Activated CD8-positive, alpha-beta memory T cell treated with anti-CD3 and anti-CD28 coated beads, Interleukin-2, amount 50 U/mL, for 24 hours (primary cell): ENCODE measurements around the gene SPATA21.
"Not testable (repeated sequence)": the region's sequence is repeated elsewhere in the genome, so short reads cannot be mapped to it uniquely, and the experiment has no call there.

ENCODE experiments used
- DNase-seq: peaks from one replicate; pipeline ENCODE4 v3.0.0-alpha.2; 2020; ENCODE audit errors: extremely low read depth

SPATA21 gene, protein sequence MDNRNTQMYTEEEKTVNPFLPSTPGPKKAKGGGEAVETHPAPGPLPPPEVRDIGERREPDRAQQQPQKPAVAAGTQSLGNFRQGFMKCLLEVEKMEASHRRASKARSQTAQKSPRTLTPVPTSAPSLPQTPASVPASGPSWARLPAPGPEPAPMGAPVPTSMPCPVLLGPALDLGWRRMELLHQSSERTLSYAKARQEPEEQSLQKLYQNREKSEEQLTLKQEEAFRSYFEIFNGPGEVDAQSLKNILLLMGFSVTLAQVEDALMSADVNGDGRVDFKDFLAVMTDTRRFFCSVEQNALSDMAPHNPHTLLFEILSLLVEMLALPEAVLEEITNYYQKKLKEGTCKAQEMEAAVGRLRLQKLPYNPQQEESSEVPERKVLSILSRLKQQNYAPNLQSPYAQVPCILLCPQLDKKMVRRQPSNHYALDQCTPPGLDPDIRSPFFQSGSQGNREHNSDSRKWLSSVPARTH

GRCh38 chr1:16436946-16437474, at the start of gene SPATA21:
Gene SPATA21, minus strand, starts transcription at chr1:16437424. Its CDS starts 6,053 bp downstream, at chr1:16431371.
- no peak for DNase-seq

- DNase-seq, result not testable (repeated sequence)
Measured at GRCh38 chr1:16487011-16487410, 49.8 kb upstream of the SPATA21 start.

GRCh38 chr1:16486316-16486715, 49.1 kb upstream of the SPATA21 start:
- not testable (repeated sequence) for DNase-seq

- DNase-seq, result no peak
Measured at GRCh38 chr1:16484931-16485330, 47.7 kb upstream of the SPATA21 start.

DNA sequence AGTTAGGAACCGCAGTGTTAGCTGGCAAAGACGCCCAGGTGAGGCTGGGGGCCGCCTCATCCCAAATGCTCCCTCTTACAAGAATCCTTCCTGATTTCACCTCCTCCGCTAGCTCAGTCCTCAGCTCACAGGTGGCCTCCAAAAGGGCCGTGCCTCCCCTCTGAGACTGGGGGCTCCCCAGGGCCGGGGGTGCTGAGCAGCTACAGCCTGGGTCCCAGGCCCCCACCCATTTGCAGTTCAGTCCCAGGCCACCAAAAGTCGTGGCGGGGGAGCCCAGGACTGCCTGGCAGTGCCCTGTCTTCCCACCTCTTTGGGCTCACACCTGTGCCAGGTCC, 47.2 kb upstream of the SPATA21 start:
- no peak for DNase-seq

DNA sequence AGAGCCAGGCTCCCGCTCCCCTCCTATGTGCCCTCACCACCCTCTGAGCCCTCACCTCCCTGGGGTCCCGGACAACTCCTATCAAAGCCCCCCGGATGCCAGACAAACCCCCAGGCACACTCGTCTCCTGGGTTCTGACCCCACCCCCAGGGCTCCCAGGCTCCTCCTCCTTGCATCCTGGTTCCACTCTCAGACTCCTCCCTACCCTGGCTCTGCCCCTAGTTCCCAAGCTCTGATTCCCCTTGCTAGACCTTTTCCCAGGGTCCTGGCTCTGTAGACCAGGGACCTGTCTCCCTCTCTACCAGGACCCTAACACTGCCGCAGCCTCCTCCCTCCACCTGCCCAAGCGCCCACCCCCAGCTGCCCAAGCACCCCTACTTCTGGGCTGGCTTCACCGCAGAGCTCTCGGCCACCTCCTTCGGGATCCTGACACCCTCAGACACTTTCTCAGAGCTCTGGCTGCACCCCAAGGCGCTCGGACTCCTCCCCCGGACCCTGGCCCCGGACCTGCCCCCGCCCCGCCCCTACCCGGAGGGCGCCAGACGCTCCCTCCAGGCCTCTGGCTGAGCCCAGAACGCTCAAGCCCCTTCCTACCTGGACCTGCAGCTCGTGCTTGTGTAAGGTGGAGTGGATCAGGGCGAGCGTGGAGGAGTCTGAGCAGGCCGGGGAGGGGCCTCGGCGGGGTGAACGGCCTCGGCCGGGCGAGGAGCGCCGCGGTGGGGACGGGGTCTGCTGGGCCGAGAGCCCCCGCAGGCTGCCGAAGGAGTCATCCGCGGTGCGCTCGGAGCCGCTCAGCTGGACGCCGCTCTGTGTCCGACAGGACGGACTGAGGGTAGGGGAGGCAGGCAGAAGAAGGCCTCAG, 46.6 kb upstream of the SPATA21 start:
- not testable (repeated sequence) for DNase-seq

DNA sequence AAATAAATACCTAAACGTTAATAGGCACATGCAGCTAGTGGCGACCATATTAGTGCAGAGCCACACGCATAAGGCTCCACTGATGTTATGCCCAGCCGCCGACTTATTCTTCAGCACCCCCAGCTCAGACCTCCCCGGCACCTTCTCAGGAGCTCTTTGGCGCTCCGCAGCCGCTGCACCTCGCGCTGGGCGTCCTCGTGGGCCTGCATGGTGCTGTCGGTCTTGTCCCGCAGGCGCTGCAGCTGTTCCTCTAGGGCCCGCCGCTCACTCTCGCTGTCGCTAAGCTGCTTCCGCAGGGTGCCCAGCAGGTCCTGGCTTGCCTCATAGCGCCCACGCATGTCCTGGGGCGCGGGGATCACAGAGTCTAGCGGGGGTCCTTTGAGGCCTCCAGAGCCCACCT, 45.9 kb upstream of the SPATA21 start:
- DNase-seq, result not testable (repeated sequence)

- no peak for DNase-seq
Measured at GRCh38 chr1:16478091-16478490, 40.9 kb upstream of the SPATA21 start.

DNA sequence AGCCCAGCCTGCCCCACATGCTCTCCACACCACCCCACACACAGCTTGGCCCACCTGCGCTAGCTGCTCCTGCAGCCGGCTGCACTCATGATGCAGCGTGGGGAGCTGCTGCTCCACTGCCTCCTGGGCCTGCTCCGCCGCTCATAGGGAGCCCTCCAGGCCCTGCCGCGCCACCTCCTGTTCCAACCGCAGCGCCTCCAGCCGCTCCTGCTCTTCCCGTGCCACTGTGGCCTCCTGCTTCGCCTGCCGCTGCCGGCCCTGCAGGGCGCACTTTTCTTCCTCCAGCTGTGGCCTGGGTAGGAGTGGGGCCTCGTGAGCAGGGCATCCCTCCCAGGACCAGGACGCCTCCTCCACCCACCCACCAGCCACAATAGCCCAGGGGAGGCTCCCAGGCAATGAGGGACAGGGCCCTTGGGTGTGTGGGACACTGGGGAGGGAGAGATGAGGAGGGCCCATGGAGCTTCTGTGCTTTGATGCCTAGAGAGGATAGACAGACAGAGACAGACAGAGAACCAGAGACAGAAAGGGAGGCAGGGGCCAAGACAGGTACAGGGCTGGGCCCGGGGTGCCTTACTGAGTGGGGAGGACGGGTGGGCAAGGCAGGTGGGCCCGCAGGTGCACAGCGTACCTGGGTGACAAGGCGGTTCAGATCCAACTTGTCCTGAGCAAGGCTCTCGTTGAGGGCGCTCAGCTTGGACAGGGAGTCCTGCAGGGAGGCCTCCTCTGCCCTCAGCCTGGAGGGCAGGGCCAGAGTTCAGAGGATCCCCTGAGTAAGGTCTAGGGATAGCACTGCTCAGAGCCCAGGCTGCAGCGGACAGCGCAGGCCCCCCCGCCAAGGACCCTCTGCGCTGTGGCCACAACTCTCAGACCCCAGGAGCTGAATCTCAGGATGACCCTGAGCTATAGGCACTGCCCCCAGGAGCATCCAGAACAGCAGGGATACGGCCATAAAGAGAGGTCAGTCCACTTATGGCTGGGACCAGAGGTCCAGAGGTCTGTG, 38.8 kb upstream of the SPATA21 start:
- not testable (repeated sequence) for DNase-seq

DNA sequence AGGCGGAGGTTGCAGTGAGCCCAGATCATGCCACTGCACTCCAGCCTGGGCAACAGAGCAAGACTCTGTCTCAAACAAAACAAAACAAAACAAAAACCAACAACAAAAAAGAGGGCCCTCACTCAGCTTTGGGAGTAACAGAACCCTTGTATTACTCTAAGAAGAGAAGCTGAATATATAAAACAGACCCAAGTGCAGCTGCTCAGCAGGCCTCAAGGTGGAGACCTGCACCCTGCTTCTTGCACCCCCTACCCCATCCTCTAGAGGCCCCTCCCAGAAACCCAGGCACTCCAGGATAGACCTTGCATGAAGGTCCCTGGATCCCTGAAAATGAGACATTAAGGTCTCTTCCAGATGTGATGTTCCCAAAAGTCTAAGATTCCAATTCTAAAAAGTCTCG, 37.7 kb upstream of the SPATA21 start:
- not testable (repeated sequence) for DNase-seq

GRCh38 chr1:16474166-16474800, 37.1 kb upstream of the SPATA21 start:
- no peak for DNase-seq

- DNase-seq, result no peak
Measured at GRCh38 chr1:16468558-16468957, 31.3 kb upstream of the SPATA21 start.

DNA sequence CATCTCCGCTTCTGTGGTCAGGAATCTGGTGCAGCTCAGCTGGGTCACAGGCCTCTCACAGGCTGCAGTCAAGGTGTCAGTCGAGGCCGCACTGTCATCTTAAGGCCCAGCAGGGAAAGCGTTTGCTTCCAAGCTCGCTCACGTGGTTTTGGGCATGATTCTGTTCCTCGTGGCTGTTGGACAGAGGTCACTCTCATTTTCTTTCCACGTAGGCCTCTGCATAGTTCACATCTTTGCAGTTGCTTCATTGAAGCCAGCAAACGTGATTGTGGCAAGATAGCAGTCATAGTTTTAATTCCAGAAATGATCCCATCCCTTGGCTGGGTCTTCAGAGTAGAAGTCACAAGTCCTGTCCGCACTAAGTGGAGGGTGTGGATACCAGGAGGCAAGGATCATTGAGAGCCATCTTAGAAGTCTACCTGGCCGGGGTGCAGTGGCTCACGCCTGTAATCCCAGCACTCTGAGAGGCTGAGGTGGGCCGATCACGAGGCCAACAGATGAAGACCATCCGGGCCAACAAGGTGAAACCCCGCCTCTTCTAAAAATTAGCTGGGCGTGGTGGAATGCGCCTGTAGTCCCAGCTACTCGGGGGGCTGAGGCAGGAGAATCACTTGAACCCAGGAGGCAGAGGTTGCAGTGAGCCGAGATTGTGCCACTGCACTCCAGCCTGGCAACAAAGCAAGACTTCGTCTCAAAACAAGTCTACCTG, 27.8 kb upstream of the SPATA21 start:
- no peak for DNase-seq

GRCh38 chr1:16462773-16463330, 25.6 kb upstream of the SPATA21 start:
- no peak for DNase-seq

- DNase-seq, result no peak
Measured at GRCh38 chr1:16461681-16462080, 24.5 kb upstream of the SPATA21 start.

DNA sequence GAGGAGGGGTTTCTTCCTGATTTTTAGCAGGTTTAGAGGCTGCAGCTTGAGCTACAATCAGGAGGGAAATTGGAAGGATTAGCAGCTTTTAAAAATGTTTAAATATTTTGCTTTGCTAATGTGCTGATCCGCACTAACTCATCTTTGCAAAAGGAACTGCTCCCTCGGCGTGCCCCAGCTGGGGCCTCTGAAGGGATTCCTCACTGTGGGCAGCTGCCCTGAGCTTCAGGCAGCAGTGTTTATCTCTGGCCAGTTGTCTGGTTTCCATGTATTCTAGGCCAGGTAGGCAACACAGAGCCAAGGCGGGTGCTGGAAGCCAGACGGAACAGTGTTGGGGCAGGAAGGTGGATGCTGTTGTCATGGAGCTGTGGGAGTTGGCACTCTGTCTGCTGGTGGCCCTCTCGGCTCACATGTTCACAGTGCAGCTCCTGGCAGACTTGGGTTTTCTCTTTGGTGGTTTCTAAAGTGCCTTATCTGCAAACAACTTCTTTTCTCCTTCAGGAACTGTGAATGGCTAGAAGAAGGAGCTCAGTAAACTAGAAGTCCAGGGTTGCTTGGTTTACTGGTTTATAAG, 22.2 kb upstream of the SPATA21 start:
- no peak for DNase-seq

DNA sequence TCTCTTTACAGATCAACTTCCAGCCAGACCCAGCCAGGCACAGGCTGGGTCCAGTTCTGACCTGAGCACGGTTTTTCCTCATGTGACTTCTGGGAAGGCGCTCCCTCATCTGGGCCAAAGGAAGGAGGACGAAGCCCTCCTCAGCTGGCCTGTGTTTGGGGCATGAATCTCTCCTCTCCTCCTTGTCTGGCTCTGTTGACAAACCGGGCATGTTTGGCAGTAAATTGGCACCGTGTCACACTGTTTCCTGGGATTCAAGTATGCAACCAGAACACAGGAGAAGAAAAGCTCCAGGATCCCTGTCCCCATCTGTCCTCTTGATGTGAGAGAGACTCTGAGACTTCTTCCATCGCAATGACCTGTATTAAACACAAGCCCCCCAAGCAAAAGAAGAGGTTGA, 21.6 kb upstream of the SPATA21 start:
- DNase-seq, result no peak

GRCh38 chr1:16456151-16456550, 18.9 kb upstream of the SPATA21 start:
- DNase-seq, result not testable (repeated sequence)

DNA sequence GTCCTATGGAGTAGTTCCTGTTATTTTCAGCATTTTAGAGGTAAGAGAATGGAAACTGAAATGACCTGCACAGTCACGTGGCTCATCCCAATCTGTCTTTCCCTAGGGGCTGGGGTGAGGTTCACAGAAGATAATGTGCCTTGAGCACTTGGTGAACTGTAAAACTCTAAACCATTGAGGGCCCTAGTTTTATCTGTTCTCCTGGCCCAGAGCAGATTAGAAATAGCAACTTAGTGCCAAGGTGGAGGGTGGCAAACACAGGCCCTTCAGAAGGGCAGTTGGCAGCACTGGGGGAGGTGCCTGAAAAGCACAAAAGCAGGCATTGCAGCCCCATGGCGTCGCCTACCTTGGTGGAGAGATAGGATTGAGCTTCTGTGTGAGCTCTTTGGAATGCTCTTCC, 17.7 kb upstream of the SPATA21 start:
- DNase-seq, result not testable (repeated sequence)
